HepG2 (cell line): Measurements from ENCODE around the gene TNRC18. TPM values are rescaled to one million over a fixed set of nuclear protein-coding genes. Genes with fewer than 3 reads are reported as not detected.

ENCODE experiments used
- CEBPG ChIP-seq: IDR thresholded peaks from 2 replicates; pipeline ENCODE4 v1.6.1; 2016
- CHD2 ChIP-seq: IDR thresholded peaks from 2 replicates; pipeline ENCODE4 v1.6.1; 2011; ENCODE audit warnings: low read depth, low read length, improper control_type of control experiment
- CHD4 ChIP-seq: fragments of 200-600 bp; sonication (generic); IDR thresholded peaks from 2 replicates; pipeline ENCODE4 v1.7.0; 2017; ENCODE audit warnings: mild to moderate bottlenecking, low read length, borderline replicate concordance
- ELF4 ChIP-seq: sonication (generic); formaldehyde crosslinking; IDR thresholded peaks from 2 replicates; pipeline ENCODE4 v1.5.0; 2020; ENCODE audit warnings: missing genetic modification reagents, mild to moderate bottlenecking, moderate library complexity, borderline replicate concordance
- IRF2 ChIP-seq: IDR thresholded peaks from 2 replicates; pipeline ENCODE4 v1.6.1; 2018; ENCODE audit warnings: missing genetic modification reagents, missing compliant biosample characterization
- JDP2 ChIP-seq: sonication (generic); formaldehyde crosslinking; IDR thresholded peaks from 2 replicates; pipeline ENCODE4 v1.8.1; 2022; ENCODE audit warnings: missing genetic modification reagents, borderline replicate concordance
- MTERF4 ChIP-seq: sonication (generic); formaldehyde crosslinking; IDR thresholded peaks from 2 replicates; pipeline ENCODE4 v1.8.0; 2023; ENCODE audit warnings: mild to moderate bottlenecking, missing genetic modification reagents
- MYC ChIP-seq: sonication (generic); formaldehyde crosslinking; IDR thresholded peaks from 2 replicates; pipeline ENCODE4 v1.9.0; 2021; ENCODE audit warnings: missing genetic modification reagents, borderline replicate concordance
- NFATC3 ChIP-seq: sonication (generic); formaldehyde crosslinking; IDR thresholded peaks from 2 replicates; pipeline ENCODE4 v1.5.1; 2020; ENCODE audit warnings: mild to moderate bottlenecking, missing genetic modification reagents
- NR2F6 ChIP-seq, 2 experiments: IDR thresholded peaks; 2 replicates each; pipeline ENCODE4 v1.6.1; 2016; ENCODE audit warnings: antibody characterized with exemption in 1 of 2, mild to moderate bottlenecking in 1 of 2
- POLR2A ChIP-seq, 2 experiments: IDR thresholded peaks; 2 replicates each; pipeline ENCODE4 v1.6.1; 2011; ENCODE audit warnings: low read depth in 2 of 2, low read length in 2 of 2, mild to moderate bottlenecking in 1 of 2, moderate library complexity in 1 of 2; ENCODE audit not compliant: insufficient read depth in 1 of 2
- RAD21 ChIP-seq: fragments of 450-650 bp; formaldehyde crosslinking; IDR thresholded peaks from 2 replicates; pipeline ENCODE4 v1.5.0; 2020; ENCODE audit warnings: mild to moderate bottlenecking
- SMC3 ChIP-seq: IDR thresholded peaks from 2 replicates; pipeline ENCODE4 v1.6.1; 2011; ENCODE audit warnings: low read length, improper control_type of control experiment
- ZC3H4 ChIP-seq: sonication (generic); formaldehyde crosslinking; IDR thresholded peaks from 2 replicates; pipeline ENCODE4 v1.4.0; 2020; ENCODE audit warnings: missing genetic modification reagents, borderline replicate concordance
- ZNF10 ChIP-seq: sonication (generic); formaldehyde crosslinking; IDR thresholded peaks from 2 replicates; pipeline ENCODE4 v1.4.0; 2020; ENCODE audit warnings: mild to moderate bottlenecking, low read depth, missing genetic modification reagents, borderline replicate concordance
- ZNF280B ChIP-seq: sonication (generic); formaldehyde crosslinking; IDR thresholded peaks from 2 replicates; pipeline ENCODE4 v1.5.0; 2020; ENCODE audit warnings: missing genetic modification reagents, mild to moderate bottlenecking, borderline replicate concordance
- ZNF296 ChIP-seq: sonication (generic); formaldehyde crosslinking; conservative IDR thresholded peaks from 2 replicates; pipeline ENCODE4 v1.5.0; 2020; ENCODE audit warnings: mild to moderate bottlenecking, missing genetic modification reagents
- ZNF33B ChIP-seq: sonication (generic); formaldehyde crosslinking; IDR thresholded peaks from 2 replicates; pipeline ENCODE4 v1.5.1; 2020; ENCODE audit warnings: mild to moderate bottlenecking, missing genetic modification reagents
- ZNF407 ChIP-seq: sonication (generic); formaldehyde crosslinking; IDR thresholded peaks from one replicate; pipeline ENCODE4 v1.5.1; 2020; ENCODE audit warnings: mild to moderate bottlenecking, missing genetic modification reagents; ENCODE audit errors: not compliant biosample characterization
- ZNF776 ChIP-seq: sonication (generic); formaldehyde crosslinking; IDR thresholded peaks from 2 replicates; pipeline ENCODE4 v1.4.0; 2020; ENCODE audit warnings: mild to moderate bottlenecking, missing genetic modification reagents
- polyA plus RNA-seq, 8 experiments: library from polyadenylated mRNA; depleted of rRNA in 3 of 8; stranded (reverse) in 7 of 8; unstranded in 1 of 8; fragments of >200 nt; fragmentation: Illumina TruSeq in 4 of 8; extraction: Trizol in 4 of 8; gene quantifications; 2 replicates each; pipeline versions ENCODE4 v1.2.1 to v1.2.3, GENCODE V29; 2011 to 2016; ENCODE audit warnings: low read depth in 4 of 8, missing spikeins in 1 of 8, mixed read lengths in 1 of 8; ENCODE audit not compliant: insufficient read depth in 1 of 8
- total RNA-seq, 5 experiments: library from RNA; depleted of rRNA; stranded (reverse); fragments of >200 nt; fragmentation: Illumina TruSeq; extraction: Trizol; gene quantifications; 2 replicates each; pipeline ENCODE4 v1.2.3, GENCODE V29; 2016; ENCODE audit warnings: low read depth in 1 of 5

TNRC18 gene
- total and polyA plus RNA-seq, 2 of the 13 experiments (the other 11 are each of a cell fraction or from before 2014, with no cell fraction given) = 11.7 to 17.4 TPM

- no peak for TF ChIP-seq ZNF280B
- peak; percentile 77 for TF ChIP-seq CEBPG (CRISPR knock-in tag)
- TF ChIP-seq ZNF33B = no peak
- no peak for TF ChIP-seq CHD2
- peak in 1 of 2 experiments; percentile 53; a peak in 1 of 4 replicates for TF ChIP-seq POLR2A (IDR thresholded peaks at IDR 0.05; ENCODE audit: insufficient read depth in 1 of 2, low read depth in 2 of 2, low read length in 2 of 2)
- TF ChIP-seq ELF4 (CRISPR knock-in tag) = no peak
- 0 out of 2 replicates have a peak, but pooled peaks have one; percentile 11 for TF ChIP-seq CHD4
- peak; percentile 7; the same call in 1 of the 2 replicates for TF ChIP-seq RAD21 (CRISPR knock-in tag)
- TF ChIP-seq SMC3 = no peak
- peak; percentile 15; the same call in 1 of the 2 replicates for TF ChIP-seq MYC (CRISPR knock-in tag)
- no peak for TF ChIP-seq ZNF10 (CRISPR knock-in tag)
- TF ChIP-seq IRF2 (CRISPR knock-in tag) = no peak
- peak; percentile 68; the same call in 1 of the 2 replicates for TF ChIP-seq ZC3H4 (CRISPR knock-in tag)
- TF ChIP-seq ZNF296 (CRISPR knock-in tag) = no peak
- TF ChIP-seq ZNF776 = no peak
- no peak; the same call in 1 of the 2 replicates for TF ChIP-seq MTERF4 (CRISPR knock-in tag)
- TF ChIP-seq NR2F6 (IDR thresholded peaks at IDR 0.05) = peak; percentile 58; the same call in 1 of the 2 replicates
- TF ChIP-seq NR2F6 (CRISPR knock-in tag; IDR thresholded peaks at IDR 0.05) = peak; percentile 72; the same call in 1 of the 2 replicates
- TF ChIP-seq ZNF407 (CRISPR knock-in tag) = no peak
- no peak for TF ChIP-seq JDP2 (CRISPR knock-in tag)
- no peak for TF ChIP-seq NFATC3
Observed at GRCh38 chr7:5428478-5429252, 5.0 kb upstream of the TNRC18 start (continued).
